HG03575 (cell line): ENCODE measurements around the gene AHI1.

Experiments used
- ATAC-seq: cut with Tn5 transposase; IDR thresholded peaks from one replicate; pipeline ENCODE4 v1.9.1; 2021; ENCODE audit not compliant: unreplicated experiment, insufficient number of reproducible peaks, low FRiP score; ENCODE audit errors: extremely low read depth

Gene AHI1

DNA sequence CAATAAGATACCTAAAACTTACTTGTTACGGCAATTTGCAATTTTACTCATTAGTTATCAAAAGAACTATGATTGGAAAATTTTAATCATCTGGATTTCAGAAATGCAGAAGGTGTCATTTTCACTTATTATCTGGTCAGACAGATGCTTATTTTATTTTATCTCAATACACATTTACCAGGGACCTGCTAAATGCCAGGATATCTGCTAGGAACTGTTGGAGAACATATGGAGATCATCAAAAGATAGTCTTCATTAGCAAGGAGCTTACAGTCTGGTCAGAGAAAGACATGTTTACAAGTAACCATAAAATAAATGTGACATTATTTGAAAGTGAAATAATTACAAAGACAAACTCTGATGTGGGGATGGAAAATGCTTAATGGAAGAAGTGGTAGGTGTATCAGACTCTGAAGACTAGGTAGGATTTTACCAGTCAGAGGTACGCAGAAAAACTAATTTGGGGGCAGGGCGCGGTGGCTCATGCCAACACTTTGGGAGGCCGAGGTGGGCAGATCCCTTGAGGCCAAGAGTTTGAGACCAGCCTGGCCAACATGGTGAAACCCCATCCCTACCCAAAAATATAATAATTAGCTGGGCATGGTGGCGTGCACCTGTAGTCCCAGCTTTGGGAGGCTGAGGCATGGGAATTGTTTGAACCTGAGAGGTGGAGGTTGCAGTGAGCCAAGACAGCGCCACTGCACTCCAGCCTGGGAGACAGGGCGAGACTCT lies 178.6 kb downstream of the AHI1 start:
- no peak for ATAC-seq

DNA sequence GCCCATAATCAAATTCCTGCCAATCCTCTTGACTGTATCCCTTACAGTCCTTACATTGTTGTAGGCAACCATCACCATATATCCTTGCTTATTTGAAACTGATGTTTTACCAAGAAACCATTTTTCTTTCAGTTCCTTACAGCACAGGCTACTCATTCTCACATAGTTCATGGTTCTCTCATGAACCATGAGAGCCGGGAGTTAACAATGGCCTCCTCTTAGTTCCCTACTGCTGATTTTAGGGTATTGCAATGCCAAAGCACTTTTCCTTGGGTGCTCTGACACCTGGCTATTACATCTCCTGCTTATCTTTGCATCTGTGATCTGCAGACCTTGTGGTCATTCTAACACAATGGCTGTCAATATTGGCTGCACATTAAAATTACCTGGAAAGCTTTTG lies 183.0 kb downstream of the AHI1 start:
- no peak for ATAC-seq

DNA sequence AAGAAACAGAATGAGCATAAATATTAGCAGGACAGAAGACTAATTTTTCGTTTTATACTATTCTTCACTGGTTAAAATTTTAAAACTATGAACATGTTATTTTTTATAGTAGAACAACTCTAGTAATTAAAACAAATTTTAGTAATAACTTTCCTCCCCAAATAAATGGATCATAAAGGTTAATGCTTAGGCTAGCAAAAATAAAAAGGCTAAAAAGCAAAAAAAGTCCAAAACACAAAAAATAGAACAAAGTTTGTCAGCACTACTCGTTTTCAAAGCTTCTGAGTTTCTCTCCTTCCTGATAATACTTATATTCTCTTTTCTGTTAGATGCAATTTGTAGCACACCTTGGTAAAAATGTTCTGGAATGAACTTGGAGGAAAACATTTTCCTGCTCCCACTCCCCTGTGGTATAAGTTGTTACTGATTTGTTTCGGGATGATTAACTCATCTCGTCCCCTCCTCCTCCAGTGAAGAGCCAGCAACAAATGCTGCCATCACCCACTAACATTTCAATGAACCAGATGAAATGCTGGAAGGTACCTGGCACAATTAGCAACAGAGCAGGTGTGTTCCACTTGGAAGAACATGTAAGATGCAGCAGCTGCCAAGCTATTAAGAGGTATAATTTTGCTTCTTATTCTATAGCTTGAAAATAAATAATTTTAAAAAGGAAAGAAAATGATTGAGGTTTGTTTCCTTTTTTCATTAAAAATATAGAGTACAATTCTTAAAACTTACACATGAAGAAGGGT lies 185.9 kb downstream of the AHI1 start:
- ATAC-seq, result no peak

DNA sequence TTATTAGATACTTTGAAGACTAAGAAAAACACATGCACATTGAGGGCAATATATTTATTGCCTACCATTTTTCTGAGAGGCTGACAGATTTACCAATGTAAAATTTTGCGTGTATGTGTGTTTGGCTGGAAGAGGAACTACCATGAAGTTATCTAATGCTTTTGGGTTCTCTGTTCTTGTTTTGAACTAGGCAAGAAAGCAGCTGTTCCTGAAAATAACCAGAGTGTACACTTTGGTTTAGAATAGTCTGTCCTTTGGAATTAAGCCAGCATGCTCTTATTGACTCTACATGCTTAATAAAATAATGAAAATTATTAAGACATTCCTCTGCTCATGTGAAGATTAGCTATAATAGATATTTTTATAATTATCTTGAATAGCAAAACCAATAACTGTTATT lies 187.2 kb downstream of the AHI1 start:
- no peak for ATAC-seq

DNA sequence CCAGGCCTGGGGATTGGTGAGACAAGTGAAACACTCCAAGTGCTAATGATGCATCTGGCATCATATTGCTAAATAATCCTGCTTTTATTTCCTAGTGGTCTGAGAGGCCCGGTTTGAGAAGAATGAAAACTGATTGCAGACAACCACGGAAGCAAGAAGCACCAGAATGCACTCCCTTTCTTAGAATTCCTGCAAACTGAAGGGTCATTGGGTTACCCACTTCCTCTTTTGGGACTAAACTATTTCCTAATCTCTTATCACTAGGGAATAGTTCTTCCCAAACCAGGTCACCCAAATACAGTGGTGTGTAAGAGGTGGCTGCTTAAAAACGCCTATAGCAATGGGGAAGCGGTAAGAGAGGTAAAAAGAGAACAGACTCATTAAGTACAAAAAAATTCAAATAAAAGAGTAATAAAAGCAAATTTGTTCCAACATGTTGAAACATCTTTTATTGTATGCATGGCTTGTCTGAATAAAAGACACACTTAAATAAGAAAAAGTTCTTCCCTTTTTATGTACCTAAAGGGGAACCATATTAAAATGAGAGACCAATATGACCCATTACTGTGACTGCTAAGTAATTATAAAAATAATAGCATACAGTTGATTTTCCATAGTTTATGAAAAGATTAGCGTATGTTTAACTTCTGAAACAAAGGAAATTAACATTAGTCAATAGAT lies 190.7 kb downstream of the AHI1 start:
- ATAC-seq, result no peak

DNA sequence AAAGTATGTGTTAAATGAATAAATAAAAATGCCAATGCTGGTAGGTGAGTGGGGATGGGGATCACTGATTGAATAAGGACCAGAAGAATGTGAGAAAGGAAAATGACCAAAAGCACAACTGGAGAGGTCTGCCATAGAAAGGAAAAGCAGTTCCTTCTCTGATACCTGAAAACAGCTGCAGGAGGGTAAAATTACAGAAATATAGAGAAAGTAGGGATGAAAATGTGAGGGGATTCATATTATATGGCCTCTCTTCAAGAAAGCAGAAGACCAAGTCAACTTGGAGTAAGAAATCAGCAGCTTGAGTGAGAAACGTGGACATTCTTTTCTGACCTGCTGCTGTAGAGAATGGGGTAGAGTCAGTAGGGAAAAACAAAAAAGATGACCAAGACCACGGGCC lies 191.4 kb downstream of the AHI1 start:
- ATAC-seq, result no peak

DNA sequence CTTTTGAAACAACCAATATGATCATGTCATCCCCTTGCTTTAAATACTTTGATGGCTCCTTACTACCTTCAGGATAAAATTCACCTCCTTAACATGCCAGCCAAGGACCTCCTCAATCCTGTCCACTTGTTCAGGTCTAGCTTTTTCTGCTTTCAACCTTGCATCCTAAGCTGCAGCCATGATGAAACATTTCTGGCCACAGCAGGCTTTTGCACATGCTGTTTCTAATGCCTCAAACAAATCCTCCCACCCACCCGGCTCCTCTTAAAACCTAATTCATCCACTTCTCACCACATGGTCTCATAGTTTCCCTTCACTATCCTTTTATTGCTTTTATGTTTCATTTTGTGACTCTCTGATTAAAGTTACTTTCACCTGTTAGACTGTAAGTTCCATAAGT lies 191.9 kb downstream of the AHI1 start:
- no peak for ATAC-seq

DNA sequence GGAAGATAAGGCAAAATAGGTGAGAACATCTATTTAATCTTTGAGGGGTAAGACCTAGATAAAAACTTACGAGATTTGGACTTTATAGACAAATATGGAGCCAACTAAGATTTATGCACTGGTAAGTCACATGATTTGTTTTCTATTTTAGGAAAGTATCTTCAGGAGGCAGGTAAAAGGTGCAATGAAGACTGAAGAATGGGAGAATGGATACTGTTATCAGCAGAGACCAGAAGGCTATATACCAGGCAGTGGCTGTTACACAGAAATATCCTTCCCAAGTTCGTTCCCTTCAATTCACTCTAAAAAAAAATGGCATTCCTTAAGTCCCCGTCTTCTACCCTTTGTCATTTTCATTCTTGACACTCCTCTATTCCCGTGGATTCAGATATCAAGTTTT lies 192.7 kb downstream of the AHI1 start:
- ATAC-seq, result no peak

DNA sequence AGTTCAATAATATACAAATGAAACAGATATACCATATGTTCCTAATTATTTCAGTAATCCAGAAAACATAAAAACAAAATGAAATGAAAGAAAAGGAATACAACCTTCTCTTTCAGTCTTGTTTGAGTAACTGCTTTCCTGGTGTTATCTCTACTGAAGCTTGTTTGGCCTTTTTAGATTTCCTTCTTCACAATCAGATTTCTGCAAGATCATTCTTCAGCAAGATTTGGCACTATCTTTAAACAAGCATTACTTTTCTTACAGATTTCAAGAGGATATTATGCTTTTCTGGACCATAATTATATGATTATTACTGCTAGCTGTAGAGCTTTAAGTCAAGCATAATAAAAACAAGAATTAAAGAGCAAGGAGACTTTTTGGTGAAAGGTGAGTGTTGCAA lies 196.2 kb downstream of the AHI1 start:
- ATAC-seq, result no peak

DNA sequence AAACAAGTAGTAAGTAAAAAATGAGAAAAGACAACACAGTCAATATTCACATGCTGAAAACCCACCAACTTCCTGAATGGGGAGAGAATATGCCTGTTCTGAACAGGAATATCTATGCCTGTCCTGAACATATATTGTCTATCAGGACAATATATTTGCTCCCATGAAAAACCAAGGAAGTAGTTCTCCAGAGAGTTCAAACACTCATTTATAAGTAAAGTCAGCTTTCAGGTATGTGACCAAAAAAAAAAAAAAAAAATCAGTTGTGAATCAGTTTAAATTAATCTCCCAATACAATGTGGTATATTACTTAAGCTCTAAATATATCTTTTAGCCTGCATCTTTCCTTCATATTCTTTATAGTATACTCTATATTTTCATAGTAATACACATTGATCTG lies 197.0 kb downstream of the AHI1 start:
- ATAC-seq, result no peak

DNA sequence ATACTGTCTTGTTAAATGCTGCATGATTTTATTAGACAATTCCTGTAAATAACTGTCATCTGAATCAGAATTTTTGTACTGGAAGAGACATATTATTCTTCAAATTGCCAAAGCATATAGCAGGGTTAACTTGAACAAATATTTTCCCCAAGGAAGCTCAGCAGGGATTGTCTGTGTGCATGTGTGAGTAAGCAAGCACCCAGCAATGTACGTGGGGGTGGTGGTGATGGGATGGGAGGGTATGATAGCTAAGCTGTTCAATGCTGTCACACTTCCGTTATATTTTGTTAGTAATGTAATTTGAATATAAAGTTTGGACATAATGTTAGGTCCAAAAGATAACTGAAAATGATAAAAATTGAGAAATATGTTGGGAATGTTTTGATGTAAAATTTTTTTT lies 198.3 kb downstream of the AHI1 start:
- no peak for ATAC-seq

DNA sequence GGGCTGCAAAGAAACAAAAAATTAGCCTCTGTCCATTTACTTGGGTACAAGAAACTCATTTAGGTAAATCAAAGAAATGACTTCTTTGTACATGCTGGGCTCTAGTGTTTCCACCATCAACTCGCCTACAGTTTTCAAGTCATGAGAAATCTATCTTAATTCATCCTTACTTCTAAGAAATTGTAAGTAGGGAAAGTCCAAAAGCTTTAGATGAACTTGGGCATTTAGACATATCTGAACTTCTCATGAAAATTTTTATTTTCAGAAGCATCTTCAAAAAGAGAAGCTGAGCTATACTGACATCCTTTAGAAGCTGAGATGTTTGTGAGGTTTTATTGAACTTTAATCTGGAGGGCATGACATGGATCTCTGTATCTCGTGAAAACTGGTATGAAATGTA lies 199.1 kb downstream of the AHI1 start:
- ATAC-seq, result no peak

DNA sequence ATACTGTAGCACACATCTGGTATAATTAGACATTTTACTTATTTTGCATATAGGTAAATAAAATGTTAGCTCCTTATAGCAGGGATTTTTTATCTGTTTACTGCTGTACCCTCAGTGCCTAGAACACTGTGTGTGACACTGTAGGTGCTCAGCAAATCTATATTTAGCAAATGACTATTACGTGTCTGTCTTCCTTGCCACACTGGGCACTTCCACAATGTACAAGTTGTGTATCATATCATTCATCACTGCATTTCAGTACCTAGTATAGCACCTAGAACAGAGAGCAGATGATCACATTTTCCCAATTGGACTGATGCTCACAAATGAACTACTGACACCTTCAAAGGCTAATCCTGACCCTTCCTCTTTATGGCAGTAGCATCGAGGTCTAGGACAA lies 200.8 kb downstream of the AHI1 start:
- no peak for ATAC-seq

DNA sequence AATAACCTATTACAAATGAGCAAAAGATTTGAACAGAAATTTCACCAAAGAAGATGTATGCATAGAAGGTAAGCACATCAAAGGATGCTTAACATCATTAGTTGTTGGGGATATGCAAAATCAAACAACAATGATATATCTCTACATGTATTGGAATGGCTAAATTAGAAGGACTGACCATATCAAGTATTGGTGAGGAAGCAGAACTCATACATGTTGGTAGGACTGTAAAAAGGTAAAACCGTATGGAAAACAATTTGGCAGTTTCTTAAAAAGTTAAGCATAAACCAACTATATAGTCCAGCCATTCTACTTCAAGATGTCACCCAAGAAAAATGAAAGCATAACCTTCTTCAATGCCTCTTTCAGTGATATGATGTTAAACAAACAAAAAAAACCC lies 202.5 kb downstream of the AHI1 start:
- ATAC-seq, result no peak

DNA sequence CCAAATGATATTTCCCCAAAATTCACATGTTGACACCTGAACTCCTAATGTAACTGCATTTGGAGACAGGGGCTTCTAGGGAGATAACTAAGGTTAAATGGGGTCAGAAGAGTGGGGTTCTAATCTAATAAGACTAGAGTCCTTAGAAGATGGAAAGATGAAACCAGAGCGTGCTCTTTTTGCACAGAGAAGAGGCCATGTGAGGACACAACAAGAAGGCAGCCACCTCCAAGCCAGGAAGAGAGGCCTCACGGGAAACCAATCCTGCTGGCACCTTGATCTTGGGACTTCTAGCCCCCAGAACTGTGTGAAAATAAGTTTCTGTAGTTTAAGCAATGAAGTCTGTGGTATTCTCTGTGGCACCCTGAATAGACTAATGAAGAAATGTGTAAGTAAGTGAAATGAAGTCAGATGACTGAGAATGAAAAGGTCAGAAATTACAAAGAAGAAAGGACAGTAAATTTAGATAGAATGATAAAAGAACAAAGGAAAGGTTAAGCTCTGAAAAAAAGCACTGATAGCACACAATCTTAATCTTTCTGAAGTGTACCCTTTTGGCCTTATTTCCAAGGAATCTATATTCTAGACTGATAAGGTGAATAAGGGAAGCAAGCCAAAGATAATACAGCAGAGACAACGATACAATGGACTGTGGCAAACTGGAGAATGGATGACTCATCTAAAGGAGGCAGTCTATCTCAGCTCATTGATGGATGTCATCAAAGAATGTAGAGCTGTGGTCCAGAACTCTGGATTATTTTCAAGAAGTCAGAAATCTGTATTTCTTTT lies 206.1 kb downstream of the AHI1 start:
- ATAC-seq, result no peak

DNA sequence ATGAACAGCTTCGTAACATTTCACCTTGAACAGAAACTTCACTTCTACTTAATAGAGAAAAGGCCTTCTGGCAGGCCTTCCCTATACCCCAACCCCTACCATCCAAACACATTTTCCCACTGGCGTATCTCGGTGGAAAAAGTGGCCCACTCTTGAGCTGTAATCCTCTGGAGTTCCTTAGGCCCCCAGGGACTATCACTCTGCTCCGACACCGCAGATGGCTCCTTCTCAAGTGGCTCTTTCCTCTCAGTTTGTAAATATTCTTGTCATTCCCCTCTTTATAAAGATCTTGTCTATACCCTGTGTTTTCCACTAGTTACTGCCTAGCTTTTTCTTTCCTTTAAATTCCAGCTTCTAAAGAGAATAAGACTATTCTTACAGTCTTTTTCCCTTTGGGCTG lies 207.7 kb downstream of the AHI1 start:
- no peak for ATAC-seq

DNA sequence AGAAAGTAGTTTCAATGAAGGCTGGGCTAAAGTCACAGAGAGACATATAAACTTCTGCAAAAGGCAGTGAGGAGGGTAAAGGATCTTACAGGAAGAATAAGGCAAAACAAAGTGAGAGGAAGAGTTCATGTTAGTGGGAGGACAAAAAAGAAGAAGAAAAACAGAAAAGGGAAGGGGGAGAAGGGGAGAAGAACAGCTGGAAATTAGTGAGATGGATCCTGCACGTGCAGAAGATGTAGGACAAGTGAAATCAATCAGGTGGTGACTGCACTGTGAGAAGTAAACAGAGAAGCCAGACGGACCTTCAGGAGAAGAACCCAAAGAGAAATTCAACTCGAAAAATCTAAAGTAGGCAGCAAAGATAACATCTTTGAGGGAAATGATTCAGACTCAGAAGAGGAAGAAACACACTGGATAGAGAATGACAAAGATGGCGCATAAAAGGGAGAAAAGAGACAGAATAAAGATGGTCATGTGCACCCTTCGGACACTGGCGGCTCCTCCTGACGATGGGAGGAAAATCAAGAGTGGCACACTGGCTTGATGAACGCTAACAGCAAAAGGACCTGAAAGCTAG lies 210.5 kb downstream of the AHI1 start:
- no peak for ATAC-seq

DNA sequence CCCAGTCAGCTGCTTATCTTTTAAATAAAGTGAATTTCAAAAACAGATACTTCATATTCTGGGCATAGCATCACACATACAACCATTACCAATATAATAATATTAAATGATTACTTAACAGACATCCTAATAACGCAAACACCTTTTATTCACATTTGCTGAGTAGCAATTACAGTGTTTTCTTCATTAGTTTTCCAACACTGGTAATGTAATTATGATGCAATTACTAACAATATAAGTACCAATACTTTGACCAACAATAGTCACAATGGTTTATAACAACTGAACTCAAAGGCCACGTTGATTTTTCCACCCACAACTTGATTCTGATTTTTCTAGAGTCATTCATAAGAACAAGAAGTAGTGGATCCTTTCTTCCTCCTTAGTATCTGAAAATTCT lies 212.4 kb downstream of the AHI1 start:
- ATAC-seq, result no peak

DNA sequence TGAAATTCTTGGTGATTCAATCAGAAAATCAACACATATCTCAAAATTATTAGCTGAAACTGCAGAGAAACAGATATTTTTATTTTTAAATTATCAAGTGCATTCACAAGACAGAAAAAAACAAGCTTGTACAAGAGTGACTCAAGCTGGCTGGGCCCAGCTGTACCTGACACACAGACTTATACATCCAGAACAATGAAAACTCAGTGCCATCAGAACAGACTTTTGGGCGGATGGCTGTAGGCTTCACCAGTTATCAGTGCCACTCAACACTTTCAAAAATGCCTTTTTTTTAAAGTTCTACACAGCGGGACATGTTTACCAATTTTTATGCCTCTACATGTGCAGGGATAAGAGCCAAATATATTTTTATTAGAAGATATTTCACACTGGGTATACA lies 213.6 kb downstream of the AHI1 start:
- ATAC-seq, result no peak
